Suppressor macrophage (primary cell): Measurements from ENCODE around the gene BTBD6.
A peak's percentile ranks its signal among the peaks of the same experiment; 100 is the strongest.
"Not testable (repeated sequence)": the region's sequence is repeated elsewhere in the genome, so short reads cannot be mapped to it uniquely, and the experiment has no call there.

Experiments
- DNase-seq, 4 experiments: peaks; one replicate each; pipeline ENCODE4 v3.0.0-alpha.2; 2020 to 2022

Gene BTBD6

DNA sequence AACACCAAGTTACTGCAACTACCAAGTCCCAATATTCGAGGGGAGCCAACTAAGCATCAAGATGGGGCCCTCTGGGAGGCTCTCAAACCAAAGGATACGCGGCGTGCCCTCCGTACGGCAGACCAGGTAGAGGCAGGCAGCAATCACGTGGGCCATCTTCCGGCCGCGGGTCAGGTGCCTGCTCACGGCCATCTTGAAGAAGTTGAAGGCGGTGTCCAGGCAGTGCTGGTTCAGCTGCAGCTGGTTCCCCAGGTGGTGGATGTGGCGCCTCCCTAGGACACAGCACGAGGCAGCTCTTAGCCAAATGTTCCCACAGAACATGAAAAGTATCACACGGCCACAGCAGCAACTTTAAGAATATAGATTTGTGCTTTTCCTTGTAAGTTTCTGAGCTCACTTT is 24.3 kb downstream of the BTBD6 start:
- no peak for DNase-seq

DNA sequence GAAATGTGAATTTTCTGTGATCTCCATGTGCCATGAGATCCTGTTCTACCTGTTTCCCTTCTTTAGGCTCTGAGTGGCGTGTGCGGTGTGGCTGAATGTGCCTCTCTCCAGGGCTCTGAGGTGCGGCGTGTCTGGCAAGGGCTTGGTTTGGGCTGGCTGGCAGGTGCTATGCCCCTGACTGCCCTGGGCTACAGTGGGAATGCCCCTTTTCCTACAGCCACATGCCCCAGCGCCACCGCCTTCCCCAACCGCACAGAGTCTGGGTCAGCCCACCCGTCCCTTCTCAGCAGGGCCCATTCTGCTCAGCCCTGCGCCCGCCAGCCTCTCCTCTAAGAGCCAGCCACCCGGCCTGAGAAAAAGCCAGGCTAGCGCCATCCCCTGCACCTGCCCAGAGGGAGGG is 24.7 kb downstream of the BTBD6 start:
- no peak for DNase-seq

DNA sequence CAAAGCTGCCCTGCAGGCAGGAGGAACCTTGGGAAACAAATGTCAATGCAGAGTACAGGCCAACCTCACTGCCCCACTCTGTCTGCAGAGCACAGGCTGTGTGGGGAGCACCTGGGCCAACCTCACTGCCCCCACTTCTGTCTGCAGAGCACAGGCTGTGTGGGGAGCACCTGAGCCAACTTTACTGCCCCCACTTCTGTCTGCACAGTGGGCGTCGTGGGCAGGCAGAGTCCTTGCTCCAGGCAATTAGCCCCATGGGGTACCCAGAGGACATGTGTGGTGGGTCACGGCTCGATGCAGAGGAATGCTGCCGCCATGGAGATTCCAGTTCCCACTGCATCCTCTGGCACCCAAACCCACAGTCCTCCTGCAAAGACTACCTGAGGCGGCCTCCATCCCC is 26.3 kb downstream of the BTBD6 start:
- DNase-seq, result no peak

DNA sequence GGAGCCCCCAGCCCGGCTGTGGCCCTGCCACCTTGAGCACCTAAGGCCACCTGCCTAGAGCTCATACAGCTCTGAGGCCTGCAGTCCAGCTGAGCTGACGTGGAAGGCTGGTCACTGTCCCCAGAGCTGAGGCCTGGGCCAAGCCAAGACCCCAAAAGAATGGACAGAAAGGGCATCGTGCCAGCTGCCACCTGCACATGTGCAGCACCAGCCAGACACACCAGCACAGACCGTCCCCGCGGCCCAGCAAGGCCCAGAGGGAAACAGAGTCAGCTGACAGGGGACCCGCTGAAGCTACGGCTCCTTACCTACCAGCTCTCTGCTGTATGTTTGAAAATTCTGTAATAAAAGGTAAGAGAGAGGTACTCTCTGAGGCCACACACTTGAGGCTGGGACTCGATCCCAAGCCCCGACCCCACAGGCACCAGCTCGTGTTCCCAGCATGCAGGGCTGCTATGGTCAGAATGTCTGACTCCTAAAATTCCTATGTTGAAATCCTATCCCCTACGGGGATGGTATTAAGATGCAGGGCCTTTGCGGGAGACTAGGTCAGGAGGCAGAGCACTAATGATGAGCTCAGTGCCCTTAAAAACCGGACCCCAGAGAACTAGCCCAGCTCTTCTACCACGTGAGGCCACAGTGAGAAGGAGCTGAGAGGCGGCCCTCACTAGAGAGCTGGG is 27.1 kb downstream of the BTBD6 start:
- no peak for DNase-seq

DNA sequence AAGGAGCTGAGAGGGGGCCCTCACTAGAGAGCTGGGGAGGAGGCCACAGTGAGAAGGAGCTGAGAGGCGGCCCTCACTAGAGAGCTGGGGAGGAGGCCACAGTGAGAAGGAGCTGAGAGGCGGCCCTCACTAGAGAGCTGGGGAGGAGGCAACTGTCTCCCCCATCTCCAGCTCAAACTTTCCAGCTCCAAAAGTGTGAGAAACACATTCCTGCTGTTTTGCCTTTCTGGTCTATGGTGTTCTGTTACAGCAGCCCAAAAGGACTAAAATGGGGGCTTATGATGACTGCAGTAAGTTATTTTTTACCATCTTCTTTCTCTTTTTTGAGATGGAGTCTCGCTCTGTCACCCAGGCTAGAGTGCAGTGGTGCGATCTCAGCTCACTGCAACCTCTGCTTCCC is 29.1 kb downstream of the BTBD6 start:
- not testable (repeated sequence) for DNase-seq

DNA sequence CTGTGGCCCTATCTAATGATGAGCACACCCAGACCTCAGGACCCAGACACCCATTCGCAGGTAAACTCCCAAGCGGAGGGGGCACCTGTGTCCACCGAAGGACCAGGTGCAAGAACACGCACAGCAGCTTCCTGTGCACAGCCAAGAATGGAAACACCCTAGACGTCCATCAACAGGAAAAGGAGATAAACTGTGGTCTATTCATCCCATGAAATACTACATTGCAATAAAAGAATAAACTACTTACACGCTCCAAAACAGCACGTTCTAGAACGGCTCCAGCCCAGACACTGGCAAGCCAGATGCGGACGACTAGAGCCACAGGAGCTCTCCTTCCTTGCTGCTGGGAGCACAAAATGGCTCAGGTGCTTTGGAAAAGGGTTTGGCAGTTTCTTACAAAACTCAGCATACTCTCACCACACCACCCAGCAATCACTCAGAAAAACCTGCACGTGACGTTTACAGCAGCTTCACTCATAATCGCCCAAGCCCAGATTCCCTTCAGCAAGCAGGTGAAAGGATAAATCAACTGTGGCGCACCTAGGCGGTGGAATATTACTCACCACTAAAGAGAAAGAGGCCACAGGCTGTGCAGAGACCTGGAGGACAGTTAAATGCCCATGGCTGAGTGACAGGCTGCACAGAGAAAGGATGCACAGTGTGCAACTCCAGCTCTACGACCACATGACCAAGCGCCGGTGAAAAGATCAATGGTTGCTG is 31.5 kb downstream of the BTBD6 start:
- no peak for DNase-seq

DNA sequence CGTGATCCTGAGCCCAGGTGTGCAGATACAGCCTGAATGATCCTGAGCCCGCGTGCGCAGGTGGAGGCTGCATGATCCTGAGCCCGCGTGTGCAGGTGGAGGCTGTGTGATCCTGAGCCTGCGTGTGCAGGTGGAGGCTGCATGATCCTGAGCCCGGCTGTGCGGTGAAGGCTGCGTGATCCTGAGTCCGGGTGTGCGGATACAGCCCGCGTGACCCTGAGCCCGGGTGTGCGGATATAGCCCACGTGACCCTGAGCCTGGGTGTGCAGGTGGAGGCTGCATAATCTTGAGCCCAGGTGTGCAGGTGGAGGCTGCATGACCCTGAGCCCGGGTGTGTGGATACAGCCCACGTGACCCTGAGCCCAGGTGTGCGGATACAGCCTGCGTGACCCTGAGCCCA is 32.2 kb downstream of the BTBD6 start:
- DNase-seq, result no peak

DNA sequence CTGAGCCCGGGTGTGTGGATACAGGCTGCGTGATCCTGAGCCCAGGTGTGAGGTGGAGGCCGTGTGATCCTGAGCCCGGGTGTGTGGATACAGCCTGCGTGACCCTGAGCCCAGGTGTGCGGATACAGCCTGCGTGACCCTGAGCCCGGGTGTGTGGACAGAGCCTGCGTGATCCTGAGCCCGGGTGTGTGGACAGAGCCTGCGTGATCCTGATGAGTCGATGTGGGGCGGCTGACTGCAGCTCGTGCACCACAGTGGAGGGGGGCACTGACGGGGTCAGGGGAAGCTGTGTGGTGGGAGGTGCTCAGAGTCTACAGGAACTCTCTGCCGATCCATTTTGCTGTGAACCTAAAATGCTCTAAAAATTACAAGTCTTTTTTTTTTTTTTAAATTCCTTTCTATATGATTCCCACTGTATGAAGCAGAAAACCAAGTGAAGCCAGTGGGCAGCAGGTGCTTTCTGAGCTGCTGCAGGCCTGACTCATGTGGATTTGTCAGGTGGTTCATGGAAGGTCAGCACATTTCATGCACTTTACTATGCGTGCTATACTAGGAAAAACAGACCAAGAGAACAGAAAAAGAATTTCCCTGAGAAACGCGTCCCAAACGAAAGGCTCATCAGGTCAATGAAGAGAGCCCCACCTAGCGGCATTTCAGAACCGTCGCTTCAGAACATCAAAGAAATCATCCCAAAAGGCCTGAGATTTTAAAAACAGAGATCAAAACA is 33.2 kb downstream of the BTBD6 start:
- peak; percentile 14 to 60 (median 50) for DNase-seq

DNA sequence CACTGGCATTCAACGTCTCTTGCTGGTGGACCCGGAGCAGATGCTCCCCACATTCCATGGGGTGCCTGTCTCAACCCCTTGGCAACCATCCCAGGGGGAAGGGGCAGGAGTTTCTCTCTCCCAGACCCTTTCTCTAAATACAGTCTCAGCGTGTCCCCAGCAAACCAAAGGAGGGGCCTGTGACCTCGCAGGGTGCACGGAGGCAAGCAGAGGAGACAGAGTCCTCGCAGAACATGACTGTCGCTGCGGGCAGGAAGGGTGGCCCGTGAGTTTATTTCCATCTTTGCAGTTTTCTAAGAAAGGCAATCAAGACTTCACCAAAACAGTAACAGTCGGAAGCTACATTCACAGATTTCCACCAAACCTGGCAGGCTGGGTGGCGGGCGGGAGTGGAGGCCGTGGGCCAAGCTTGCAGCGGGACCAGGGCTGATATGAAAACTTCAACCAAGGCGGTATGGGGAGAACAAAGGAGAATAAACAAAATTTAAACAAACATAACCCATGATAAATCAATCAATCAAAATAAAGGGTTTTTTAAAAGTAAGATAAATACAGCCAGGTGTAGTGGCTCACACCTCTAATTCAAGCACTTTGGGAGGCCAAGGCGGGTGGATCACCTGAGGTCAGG is 33.9 kb downstream of the BTBD6 start:
- no peak for DNase-seq

DNA sequence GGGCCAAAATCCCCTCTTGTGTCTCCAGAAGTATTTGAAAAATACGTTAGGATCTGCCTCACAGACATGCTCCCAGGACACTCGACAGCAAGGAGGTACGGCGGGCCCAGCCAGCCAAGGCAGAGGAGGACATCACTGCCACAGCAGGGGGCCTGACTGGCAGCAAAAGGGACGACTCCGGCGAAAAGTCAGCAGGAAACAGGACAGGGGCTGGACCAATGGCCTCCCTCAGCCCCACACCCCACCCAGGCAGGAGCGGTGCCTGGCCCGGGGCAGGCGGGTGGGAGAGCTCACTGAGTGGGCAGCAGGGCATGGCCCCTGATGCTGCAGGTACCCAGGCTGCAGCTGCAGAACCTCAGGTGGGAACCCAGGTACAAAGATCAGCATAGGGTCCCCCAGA is 34.7 kb downstream of the BTBD6 start:
- DNase-seq, result no peak

DNA sequence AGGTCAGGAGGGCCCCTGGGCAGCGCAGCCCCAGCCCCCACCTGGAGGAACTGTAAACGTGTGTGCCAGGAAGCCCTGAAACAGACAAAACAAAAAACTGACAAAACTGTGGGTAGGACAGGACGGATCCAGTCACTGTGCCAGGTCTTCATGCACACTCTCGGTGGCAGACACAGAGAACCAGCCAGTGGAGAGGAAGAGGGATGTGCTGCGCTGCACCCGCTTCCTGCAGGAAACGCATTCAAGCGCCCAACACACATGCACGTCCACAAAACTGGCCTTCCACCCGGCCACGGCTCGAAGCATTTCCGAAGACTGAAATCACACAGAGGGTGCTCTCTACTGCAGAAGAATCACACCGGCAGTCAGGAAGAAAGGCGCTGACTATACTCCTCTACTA is 35.6 kb downstream of the BTBD6 start:
- DNase-seq, result peak in 2 of 4 experiments; percentile 15 to 22

DNA sequence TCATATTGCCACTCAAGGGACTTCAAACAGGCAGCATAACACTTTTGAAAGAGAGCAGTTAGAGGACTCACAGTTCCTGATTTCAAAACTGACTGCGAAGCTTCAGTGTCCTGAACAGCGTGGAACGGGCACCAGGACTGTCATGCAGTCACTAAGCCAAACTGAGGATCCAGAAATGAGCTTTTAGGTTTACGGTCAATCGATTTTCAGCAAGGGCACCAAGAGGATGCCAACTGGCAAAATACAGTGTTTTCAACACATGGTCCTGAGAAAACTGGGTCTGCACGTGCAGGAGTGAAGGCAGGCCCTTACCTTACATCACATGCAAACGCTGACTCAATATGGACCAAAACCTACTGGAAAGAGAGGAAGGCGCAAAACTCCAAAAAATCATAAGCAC is 36.8 kb downstream of the BTBD6 start:
- peak in 1 of 4 experiments; percentile 18 for DNase-seq

DNA sequence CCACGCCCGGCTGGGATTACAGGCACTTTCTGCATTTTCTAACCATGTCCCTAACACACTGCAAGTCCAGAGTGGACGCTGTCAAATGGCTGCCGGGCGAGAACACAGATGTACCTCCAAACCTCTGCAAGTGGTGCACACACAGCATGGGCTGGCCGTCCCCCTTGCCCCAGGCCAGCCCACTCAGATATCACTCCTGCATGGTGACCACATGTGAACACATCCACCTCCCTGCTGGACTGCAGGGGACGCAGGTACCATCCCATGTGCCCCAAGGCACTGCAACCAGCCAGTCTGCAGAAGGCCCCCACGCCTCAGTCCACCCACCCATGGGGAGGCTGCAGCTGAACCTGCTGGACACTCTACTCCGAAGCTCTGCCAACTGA is 38.4 kb downstream of the BTBD6 start:
- no peak for DNase-seq

DNA sequence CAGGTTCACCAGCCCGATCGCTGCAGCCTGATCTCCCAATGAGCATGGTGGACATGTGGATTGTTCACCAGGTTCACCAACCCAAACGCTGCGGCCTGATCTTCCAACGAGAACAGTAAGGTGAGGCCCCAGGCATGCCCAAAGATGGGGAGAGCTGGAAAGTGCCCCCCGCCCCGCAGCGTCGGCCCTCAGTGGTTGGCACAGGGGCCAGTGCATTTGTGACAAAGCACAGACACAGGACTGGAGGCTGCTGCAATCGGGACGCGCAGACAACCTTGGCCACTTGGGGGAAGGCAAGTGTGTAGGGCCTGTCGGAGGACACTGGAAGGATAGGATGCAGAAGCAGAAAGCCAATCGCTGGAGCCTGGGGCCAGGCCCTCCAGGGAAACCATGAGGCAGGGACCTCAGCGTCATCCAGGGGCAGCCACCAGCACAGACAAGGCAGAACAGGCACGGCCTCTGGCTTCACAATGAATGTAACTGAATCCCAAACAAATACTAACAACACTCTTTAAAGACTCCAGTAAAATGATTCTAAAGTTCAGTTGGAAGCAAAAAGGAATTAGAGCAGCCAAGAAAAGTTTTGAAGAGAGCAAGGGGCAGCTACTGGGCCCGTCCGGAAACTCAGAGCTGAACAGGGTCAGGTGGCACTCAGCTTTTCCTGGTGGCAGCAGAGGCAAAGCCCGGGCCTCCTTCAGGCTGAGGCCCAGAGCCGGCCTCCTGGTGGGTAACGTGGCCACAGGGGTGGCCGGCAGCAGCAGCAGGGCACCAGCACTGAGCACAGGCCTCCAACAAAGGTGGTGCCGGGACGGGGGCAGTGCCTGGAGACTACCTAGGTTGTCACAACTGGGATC is 39.1 kb downstream of the BTBD6 start:
- DNase-seq, result no peak

DNA sequence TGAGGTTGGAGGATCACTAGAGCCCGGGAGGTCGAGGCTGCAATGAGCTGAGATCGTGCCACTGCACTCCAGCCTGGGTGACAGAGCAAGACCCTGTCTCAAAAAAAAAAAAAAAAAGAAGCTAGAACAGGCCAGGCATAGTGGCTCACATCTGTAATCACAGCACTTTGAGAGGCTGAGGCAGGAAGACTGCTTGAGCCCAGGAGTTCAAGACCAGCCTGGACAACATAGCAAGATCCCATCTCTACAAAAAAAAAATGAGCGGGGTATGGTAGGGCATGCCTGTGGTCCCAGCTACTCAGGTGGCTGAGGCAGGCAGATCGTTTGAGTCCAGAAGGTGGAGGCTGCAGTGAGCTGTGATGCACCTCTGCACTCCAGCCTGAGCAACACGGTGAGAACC is 40.6 kb downstream of the BTBD6 start:
- DNase-seq, result not testable (repeated sequence)

DNA sequence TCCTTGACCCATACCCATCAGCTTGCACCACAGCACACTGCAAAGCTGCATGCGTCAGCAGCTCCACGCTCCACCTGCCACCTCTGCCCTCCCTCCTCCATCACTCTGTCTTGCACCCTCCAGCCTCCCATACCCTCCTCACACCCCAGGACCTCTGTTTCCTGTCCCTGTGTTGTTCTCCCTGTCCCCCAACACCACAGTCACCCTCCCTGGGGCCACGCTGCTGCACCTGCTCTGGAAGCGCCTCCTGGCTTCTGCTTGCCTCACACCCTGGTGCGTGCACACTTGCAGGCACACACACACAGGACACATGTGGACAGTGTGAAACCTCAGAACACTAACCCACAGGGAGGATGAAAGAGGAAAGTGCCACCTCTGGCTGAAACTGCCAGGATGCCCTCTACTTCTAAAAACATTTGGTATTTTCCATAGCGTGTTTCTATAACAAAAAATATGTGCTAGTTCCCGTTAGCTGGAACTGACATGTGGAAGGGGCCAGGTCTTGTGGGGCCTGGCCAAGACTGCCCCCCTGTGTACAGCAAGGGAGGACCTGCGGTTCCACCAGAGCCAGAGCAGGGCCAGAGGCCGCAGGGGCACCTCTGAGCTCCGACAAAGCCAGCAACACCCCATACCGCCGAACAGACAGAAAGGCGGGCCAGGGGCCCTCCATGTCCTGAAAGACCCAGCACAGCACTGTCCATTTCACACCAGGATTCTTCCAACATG is 42.5 kb downstream of the BTBD6 start:
- DNase-seq, result peak; percentile 13 to 55 (median 40)

DNA sequence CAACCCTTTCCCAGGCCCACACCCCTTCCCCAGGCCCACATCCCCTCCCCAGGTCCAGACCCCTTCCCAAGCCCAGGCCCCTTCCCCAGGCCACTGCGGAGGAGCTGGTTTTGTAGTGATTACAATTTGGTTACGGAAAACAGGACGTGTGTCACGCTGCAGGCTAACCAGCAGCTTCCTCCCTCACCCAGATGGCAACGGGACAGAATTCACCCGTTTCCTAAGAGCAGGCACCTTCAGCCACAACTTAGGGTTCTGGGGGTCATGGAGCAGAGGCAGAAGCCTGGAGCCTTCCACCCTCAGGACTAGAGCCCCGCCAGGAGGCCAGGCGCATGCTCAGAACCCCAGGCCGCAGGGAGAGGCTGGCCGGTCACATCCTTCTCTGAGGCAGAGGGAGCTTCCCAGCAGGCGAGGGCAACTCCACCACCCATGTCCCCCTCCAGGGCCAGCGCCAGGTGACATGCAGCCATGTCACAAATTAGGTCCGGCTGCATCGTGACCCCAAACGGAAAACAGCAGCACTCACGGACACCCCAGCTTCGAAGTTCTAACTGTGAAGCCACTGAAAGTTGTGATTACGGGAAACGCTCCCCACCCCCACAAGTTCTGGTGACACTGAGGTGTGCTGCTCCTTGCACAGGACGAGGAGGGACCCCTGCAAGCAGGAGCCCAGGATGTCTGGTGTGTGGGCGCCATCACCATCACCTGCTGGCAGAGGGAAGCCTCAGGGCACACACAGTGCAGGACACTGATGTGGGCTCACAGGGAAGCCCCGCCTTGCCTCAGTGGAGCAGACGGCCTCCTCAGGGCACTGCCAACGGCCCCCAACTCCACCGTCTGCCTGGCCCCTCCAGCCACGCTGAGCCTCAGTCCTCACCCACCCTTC is 44.7 kb downstream of the BTBD6 start:
- peak; percentile 40 to 52 (median 44) for DNase-seq

DNA sequence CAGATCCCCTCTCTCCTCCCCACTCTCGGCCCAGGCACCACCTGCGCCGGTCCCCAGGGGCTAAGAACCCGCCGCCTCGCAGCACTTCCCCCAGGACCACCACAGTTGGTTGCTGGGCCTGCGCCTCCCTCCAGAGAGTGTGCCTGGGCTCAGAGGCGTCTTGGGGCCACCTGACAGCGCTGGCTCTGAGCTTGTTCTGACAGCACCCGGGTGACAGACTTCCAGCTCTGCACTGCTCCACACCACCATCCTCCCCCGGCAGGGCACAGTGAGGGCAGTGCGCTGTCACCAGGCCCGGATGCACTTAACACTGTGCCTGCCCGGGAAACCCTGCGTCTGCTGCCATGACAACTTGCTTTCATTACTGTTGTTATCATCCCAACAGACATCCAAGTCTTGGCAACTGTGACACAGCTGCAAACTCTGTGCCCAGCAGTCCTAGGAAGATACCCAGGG is 45.8 kb downstream of the BTBD6 start:
- DNase-seq, result peak in 3 of 4 experiments; percentile 24 to 47 (median 38)

DNA sequence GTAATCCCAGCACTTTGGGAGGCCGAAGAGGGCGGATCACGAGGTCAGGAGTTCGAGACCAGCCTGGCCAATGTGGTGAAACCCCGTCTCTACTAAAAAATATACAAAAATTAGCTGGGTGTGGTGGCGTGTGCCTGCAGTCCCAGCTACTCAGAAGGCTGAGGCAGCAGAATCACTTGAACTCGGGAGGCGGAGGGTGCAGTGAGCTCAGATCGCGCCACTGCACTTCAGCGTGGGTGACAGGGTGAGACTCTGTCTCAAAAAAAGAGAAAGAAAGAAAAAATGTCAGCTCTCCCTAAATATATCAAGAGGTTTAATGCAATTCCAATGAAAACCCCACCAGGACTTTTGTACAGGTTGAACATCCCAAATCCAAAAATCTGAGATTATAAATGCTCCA is 49.0 kb downstream of the BTBD6 start:
- not testable (repeated sequence) for DNase-seq
